Body of pancreas (tissue), 4 donors: ENCODE results near the gene NEURL1.

Source experiments
- POLR2A ChIP-seq, 3 donors: fragments of 450-650 bp; IDR thresholded peaks; one replicate each; pipeline ENCODE4 v1.6.1; 2016; ENCODE audit warnings: antibody characterized with exemption in 3 of 3, mild to moderate bottlenecking in 2 of 3
- TF ChIP-seq, protein P1 (sequence below), 7 experiments: fragments of 450-650 bp in 4 of 7; fragments of 200-600 bp in 3 of 7; sonication (generic) in 3 of 7; IDR thresholded peaks; one replicate each; pipeline ENCODE4 v1.5.1; 2016 to 2019; ENCODE audit warnings: antibody characterized with exemption in 7 of 7

DNA sequence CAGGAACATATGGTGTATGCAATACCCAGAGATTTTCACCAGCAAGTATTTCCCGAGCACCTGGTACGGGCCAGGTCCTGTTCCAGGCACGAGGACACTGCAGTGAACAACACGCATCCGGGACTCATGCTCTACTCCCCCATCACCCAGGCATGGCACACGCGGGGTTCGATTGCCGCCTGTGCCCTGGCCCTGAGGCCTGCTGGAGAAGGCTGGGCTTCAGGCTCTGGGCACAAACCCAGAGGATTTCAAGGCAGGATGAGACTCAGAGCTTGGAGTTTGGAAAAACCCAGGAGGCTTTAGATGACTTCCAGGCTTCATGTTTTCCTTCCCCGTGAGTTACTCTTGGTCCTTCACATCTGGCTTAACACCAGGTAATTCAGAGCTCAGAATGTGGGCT, 143.5 kb downstream of the NEURL1 start:
- TF ChIP-seq, protein P1, sequence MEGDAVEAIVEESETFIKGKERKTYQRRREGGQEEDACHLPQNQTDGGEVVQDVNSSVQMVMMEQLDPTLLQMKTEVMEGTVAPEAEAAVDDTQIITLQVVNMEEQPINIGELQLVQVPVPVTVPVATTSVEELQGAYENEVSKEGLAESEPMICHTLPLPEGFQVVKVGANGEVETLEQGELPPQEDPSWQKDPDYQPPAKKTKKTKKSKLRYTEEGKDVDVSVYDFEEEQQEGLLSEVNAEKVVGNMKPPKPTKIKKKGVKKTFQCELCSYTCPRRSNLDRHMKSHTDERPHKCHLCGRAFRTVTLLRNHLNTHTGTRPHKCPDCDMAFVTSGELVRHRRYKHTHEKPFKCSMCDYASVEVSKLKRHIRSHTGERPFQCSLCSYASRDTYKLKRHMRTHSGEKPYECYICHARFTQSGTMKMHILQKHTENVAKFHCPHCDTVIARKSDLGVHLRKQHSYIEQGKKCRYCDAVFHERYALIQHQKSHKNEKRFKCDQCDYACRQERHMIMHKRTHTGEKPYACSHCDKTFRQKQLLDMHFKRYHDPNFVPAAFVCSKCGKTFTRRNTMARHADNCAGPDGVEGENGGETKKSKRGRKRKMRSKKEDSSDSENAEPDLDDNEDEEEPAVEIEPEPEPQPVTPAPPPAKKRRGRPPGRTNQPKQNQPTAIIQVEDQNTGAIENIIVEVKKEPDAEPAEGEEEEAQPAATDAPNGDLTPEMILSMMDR (IDR thresholded peaks at IDR 0.05), result no peak
- no peak for TF ChIP-seq POLR2A (IDR thresholded peaks at IDR 0.05)
